Fibroblast of upper back skin (primary cell): ENCODE measurements around the gene EBF4.
"Not testable (repeated sequence)": the region's sequence is repeated elsewhere in the genome, so short reads cannot be mapped to it uniquely, and the experiment has no call there.

Experiments
- DNase-seq: peaks from one replicate; pipeline ENCODE4 v3.0.0-alpha.2; 2013

The EBF4 gene

DNA sequence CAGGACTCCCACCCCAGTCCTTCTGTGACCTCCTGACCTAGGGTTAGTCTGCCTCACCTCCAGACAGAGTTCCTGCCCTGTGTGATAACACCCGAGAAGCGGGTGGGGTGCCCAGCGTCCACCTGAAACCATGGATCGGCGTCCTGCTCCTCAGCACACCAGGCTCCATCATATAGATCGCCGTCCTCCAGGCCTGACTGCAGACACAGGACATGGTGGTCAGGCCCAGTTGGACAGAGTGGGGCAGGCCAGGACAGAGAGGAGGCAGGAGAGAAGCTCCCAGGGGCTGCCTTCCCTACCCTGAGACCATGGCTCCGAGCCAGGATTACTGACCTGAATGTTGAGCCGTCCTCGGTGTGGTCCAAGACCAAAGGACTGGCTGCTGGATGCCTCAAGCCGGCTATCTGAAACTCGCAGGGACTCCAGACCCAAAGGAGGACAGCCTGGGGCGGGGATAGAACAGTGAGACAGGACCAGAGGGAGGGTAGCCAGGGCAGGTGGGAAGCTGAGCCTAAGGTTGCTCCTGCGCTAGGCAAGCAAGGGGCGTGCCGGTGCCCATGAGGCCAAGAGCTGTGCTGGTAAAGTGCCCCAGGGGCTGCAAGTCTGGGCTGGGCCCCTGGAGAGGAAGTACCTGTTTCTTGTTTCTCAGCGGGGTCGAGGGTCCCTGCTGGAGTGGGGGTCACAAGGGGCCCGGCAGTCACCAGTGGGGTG, 105.7 kb downstream of the EBF4 start:
- no peak for DNase-seq

- no peak for DNase-seq
These were observed 106.2 kb downstream of the EBF4 start for GRCh38 chr20:2798814-2799213.

- DNase-seq, result no peak
These were observed 106.7 kb downstream of the EBF4 start for GRCh38 chr20:2799271-2799670.

DNA sequence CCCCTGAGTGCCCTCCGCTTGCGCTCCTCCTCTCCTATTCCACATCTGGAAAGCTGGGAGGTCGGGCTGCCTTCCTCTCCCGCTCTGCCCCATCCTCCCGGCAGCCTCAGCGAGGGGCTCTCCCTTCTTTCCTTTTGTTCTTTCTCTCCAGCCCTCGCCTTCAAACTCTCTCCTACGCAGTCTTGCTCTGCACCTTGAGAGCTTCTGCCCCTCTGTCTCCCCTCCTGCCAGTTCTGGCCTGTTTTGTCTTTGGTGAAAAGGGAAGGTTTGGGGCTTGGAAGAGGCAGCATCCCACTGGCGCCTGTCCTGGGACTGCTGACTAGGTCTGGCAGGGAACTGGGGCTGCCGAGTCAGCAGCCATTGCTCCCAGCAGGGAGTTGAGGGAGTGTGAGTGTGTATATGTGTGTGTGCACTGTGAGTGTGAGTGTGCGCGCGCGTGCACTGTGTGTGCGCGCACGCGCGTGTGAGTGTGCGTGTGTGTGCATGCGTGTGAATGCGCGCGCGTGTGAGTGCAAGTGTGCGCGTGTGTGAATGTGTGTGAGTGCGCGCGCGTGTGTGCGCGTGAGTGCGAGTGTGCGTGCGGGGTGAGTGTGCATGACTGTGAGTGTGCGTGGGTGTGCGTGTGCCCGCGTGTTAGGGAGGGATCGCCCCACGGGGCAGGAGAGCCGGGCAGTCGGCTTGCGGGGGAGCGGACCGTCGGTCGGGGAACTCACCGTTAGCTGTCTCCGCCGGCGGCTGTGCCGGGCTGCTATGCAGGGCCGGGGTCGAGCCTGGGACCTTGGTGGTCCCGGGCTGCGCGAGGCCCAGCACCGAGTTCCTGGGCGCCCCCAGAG, 107.3 kb downstream of the EBF4 start:
- DNase-seq, result peak; percentile 25

- peak; percentile 15 for DNase-seq
These were observed 108.1 kb downstream of the EBF4 start, which contains the start of gene CPXM1 for GRCh38 chr20:2800521-2801285. Gene CPXM1, minus strand, starts transcription at chr20:2800627. Its CDS starts 55 bp downstream, at chr20:2800572.

DNA sequence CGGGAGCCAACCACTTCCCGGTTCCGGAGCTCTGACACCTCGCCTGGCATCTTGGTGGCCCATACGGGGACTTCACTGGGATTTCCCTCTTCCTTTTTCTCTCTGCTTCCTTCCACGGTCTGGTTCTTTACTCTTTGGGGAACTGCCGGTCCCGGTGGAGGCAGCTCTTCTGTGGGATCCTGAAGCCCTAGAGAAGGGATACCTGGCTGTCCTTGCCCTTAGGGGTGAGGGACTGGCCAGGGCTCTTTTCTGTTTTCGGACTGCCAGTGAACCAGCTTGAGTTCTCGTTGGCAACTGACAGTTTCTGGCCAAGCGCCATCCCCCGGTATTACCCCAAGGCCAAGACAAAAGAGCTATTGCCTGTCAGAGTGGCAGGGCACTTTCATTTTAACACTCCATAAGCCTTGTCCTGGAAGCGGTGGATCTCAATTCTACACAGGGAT, 108.7 kb downstream of the EBF4 start:
- DNase-seq, result no peak

DNA sequence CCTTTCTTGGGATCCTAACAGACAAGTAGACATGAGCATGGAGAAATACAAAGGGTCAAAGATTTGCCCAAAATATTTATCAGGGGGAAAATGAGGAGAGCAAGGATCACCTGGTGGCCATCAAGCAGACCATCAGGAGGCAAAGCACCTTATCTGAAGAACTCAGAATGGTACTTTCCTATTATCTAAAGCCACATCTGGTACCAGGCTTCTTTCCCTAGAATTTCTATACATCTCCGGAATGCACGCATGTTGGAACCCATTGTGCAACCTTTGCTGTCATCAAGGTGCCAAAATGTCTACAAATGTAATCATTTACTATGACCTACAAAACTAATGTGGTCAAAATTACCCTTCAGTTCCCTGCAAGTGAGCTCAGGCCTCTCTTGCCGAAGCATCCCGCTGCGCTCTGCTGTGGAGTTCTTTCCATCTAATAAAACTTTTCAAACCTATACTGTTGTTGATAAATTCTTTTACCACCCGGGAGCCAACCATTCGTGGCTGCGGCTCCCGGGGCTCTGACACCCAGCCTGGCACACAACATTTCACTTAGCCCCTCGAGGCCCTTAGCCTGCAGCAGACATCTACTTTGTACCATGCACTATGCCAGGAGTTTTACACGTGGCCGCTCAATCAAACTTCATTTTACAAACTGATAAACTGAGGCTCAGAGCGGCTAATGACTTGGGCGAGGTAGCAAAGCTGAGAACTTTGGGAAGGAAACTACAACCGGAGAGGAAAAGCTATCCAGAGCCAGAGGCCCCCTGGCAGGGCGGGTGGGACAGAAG, 111.7 kb downstream of the EBF4 start:
- no peak for DNase-seq

DNA sequence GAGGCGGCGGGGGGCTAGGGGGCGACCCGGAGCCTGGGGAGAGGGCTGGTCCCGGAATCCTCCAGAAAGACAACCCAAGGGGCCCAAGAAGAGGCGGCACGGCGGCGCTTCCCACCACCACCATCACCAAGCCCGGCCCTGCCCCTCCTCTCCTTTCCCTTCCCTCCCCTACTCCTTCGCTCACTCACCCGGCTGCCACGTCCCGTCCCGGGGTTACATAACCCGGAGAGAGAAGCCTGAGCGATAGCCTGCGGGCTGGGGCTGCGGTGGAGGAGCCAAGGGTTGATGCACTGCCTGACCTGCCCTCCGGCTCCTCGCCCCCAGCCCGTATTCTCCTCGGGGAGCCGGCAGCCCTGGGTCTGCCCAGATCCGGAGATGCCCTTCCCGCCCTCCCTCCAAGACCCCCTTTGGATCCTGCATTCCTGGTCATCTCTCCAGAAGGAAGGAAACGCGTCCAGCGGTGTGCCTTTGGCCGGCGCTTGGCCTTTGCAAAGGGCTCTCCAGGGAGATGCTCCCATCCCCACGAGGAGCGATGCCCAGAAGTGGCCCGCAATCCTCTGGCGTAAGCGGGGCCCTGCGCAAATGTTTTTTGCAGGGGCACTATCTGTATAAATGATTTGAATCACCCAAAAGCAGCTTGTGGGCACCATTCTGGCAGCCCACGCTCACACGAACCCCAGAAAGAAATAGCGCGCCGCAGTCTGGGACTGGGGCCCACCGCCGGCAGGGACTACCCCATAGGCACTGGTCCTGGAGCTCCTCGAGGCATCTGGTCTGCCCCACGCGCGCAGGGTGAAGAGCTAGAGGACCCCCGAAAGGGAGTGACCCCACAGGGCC, 112.5 kb downstream of the EBF4 start:
- no peak for DNase-seq

GRCh38 chr20:2805689-2806350, 113.2 kb downstream of the EBF4 start:
- no peak for DNase-seq

DNA sequence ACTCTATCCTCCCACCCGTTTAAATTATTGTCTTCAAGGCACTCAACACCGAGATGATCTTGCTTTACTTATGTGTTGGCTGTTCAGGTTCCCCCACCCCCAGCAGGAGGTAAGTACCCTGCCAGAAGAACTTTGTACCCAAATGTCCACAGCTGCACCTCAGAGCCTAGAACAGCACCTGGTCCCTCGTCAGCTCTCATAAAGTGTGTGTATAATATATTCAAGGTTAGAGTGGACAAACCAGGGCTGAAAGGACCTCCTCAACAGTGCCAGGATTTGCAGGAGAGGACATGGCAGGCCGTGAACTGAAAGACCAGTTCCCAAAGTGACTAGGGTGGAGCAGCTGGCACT, 113.7 kb downstream of the EBF4 start:
- DNase-seq, result no peak

DNA sequence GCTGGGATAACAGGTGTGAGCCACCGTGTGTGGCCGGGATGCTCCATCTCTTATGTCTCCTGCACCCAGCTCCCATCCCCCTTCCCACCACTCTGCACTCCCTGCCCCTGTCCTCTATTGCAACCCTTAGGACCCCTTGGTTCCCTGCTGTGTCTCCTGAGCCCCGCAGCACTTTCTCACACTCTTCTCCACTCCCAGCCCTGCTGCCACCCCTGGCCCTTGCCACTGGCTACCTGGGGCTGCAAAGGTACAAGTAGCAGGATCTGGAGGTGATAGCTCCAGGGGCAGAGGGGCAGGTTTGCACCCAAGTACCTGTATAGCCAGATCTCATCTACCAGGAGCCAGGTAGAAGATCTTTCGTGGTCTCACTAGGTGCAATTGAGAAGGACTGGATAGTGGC, 114.4 kb downstream of the EBF4 start:
- no peak for DNase-seq

DNA sequence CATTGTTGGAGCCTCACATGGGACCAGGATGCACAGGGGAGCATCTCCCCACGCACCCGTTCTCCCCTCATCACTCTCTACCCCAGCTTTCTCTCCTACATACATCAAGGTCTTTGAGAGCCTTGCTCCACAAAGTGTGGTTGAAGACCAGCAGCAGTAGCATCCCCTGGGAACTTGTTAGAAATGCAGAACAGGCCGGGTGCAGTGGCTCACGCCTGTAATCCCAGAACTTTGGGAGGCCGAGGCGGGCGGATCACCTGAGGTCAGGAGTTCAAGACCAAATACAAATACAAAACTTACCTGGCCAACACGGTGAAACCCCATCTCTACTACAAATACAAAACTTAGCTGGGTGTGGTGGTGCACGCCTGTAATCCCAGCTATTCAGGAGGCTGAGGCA, 115.3 kb downstream of the EBF4 start:
- not testable (repeated sequence) for DNase-seq

DNA sequence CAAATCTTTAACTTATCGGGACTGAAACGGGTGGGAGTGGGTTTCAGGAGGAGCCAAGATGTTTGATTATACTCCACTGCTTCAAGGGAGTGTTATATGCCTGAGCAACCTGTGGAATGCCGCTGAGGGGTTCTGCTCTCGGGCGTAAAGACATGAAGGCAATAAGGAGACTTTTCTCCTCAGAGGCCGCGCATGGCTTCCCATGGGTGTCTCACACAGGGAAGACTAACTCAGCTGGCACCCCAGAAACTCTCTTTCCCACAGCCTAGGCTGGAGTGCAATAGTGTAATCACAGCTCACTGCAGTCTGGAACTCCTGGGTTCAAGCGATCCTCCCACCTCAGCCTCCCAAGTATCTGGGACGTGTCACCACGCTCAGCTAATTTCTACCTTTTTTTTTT, 117.1 kb downstream of the EBF4 start:
- no peak for DNase-seq
